COLO829 (cell line): ENCODE data around the gene TAOK1.

Experiments
- DNase-seq: peaks from one replicate; pipeline ENCODE4 v3.0.0; 2012; ENCODE audit warnings: low spot score

The TAOK1 gene

GRCh38 chr17:29595943-29596774, 206.0 kb downstream of the TAOK1 start:
- no peak for DNase-seq

- DNase-seq = no peak
Observed at GRCh38 chr17:29596811-29597210, 206.6 kb downstream of the TAOK1 start.

GRCh38 chr17:29597361-29598172, 207.4 kb downstream of the TAOK1 start:
- no peak for DNase-seq
